Measurements from ENCODE around the gene NEK7.

DNA sequence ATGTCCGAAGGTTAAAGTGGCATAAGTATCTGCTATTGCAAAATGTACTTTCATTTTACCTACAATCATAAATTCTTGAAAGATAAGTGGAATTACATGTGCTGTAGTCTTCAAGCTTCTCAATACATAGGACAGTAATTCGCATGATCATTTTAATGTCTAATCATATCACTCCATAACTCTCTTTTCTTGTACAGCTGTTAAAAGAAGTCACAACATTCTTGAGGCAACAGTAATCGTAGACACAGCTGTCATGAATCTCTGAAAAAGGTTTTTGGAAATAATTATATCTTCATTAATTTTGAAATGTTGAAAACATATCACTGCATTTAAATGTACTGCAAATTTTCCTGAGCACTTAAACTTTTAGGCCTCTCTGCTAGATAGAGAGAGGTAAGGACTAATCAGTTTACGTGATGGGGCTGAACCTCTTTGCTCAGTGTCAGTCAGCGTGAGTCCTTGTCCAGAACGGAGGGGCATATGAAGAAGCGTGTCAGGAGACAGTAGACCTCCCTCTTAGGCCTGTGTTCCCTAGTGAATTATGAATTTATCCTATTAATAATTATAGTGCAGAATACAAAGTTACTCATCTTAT, 133.4 kb downstream of the NEK7 start:
- TF ChIP-seq, protein P1, sequence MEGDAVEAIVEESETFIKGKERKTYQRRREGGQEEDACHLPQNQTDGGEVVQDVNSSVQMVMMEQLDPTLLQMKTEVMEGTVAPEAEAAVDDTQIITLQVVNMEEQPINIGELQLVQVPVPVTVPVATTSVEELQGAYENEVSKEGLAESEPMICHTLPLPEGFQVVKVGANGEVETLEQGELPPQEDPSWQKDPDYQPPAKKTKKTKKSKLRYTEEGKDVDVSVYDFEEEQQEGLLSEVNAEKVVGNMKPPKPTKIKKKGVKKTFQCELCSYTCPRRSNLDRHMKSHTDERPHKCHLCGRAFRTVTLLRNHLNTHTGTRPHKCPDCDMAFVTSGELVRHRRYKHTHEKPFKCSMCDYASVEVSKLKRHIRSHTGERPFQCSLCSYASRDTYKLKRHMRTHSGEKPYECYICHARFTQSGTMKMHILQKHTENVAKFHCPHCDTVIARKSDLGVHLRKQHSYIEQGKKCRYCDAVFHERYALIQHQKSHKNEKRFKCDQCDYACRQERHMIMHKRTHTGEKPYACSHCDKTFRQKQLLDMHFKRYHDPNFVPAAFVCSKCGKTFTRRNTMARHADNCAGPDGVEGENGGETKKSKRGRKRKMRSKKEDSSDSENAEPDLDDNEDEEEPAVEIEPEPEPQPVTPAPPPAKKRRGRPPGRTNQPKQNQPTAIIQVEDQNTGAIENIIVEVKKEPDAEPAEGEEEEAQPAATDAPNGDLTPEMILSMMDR (conservative IDR thresholded peaks at IDR 0.05; ENCODE audit: low read length): no peak
- no peak for TF ChIP-seq EZH2phosphoT487 (IDR thresholded peaks at IDR 0.05; ENCODE audit: borderline replicate concordance, low read depth, low read length)

Measured in OCI-LY7 (cell line).